Measurements from ENCODE around the gene INAFM2.

- no peak for TF ChIP-seq CTCF (IDR thresholded peaks at IDR 0.05; ENCODE audit: poor library complexity, severe bottlenecking)
- TF ChIP-seq EZH2 (IDR thresholded peaks at IDR 0.05; ENCODE audit: borderline replicate concordance, insufficient read depth, low read length, poor library complexity, severe bottlenecking) = no peak
- no peak for TF ChIP-seq RAD21 (conservative IDR thresholded peaks at IDR 0.05)
- no peak for TF ChIP-seq MXI1 (conservative IDR thresholded peaks at IDR 0.05; ENCODE audit: poor library complexity, severe bottlenecking)
- no peak for TF ChIP-seq POLR2AphosphoS5 (IDR thresholded peaks at IDR 0.05)
- no peak for TF ChIP-seq TAF1 (IDR thresholded peaks at IDR 0.05; ENCODE audit: low read depth)
These were observed 5.3 kb downstream of the INAFM2 start for GRCh38 chr15:40328751-40329150.
